ENCODE results near the gene ZNF606. TPM values are rescaled to one million over a fixed set of nuclear protein-coding genes. Genes with fewer than 3 reads are reported as not detected.

Gene ZNF606
- total RNA-seq, 1 donor from 2014 or later = 22.0 TPM

GRCh38 chr19:58001895-58002369 is 688 bp downstream of the ZNF606 start:
- Mint-ChIP-seq H3K27me3 (ENCODE audit: unreplicated experiment) (no peaks in the 10 kb centered on the region), H3K4me1 (ENCODE audit: unreplicated experiment) (peaks cover 20% of the 10 kb centered on the region), H3K27ac (ENCODE audit: unreplicated experiment) (peak overlapping the region; percentile 74), H3K36me3 (ENCODE audit: unreplicated experiment) (peaks cover 81% of the 10 kb centered on the region), H3K9me3 (ENCODE audit: unreplicated experiment) (peaks cover 41% of the 10 kb centered on the region), H3K4me3 (ENCODE audit: unreplicated experiment) (peak overlapping the region; percentile 82)
- no peak for TF ChIP-seq CTCF (IDR thresholded peaks at IDR 0.05)
- no peak for DNase-seq (ENCODE audit: extremely low spot score, unreplicated experiment)

GRCh38 chr19:58000677-58001076 is 1.9 kb downstream of the ZNF606 start:
- H3K27ac Mint-ChIP-seq (ENCODE audit: unreplicated experiment) = no peak overlapping the region
- DNase-seq (ENCODE audit: extremely low spot score, unreplicated experiment) = no peak
- H3K27me3 Mint-ChIP-seq (ENCODE audit: unreplicated experiment) = no peaks in the 10 kb centered on the region
- H3K9me3 Mint-ChIP-seq (ENCODE audit: unreplicated experiment) = peaks cover 34% of the 10 kb centered on the region
- H3K4me1 Mint-ChIP-seq (ENCODE audit: unreplicated experiment) = peaks cover 20% of the 10 kb centered on the region
- TF ChIP-seq CTCF (IDR thresholded peaks at IDR 0.05) = no peak
- peak overlapping the region; percentile 82 for H3K4me3 Mint-ChIP-seq (ENCODE audit: unreplicated experiment)
- H3K36me3 Mint-ChIP-seq (ENCODE audit: unreplicated experiment) = peaks cover 83% of the 10 kb centered on the region

- DNase-seq (ENCODE audit: extremely low spot score, unreplicated experiment) = no peak
- Mint-ChIP-seq H3K27me3 (ENCODE audit: unreplicated experiment) (no peaks in the 10 kb centered on the region), H3K27ac (ENCODE audit: unreplicated experiment) (no peak overlapping the region), H3K4me3 (ENCODE audit: unreplicated experiment) (no peak overlapping the region), H3K4me1 (ENCODE audit: unreplicated experiment) (no peaks in the 10 kb centered on the region), H3K9me3 (ENCODE audit: unreplicated experiment) (peaks cover 41% of the 10 kb centered on the region), H3K36me3 (ENCODE audit: unreplicated experiment) (peaks cover 84% of the 10 kb centered on the region)
- no peak for TF ChIP-seq CTCF (IDR thresholded peaks at IDR 0.05)
These were observed 9.8 kb downstream of the ZNF606 start for GRCh38 chr19:57992841-57993240.

- Mint-ChIP-seq H3K4me3 (ENCODE audit: unreplicated experiment) (no peak overlapping the region), H3K9me3 (ENCODE audit: unreplicated experiment) (peaks cover 70% of the 10 kb centered on the region), H3K4me1 (ENCODE audit: unreplicated experiment) (no peaks in the 10 kb centered on the region), H3K36me3 (ENCODE audit: unreplicated experiment) (peaks cover 91% of the 10 kb centered on the region), H3K27ac (ENCODE audit: unreplicated experiment) (no peak overlapping the region), H3K27me3 (ENCODE audit: unreplicated experiment) (no peaks in the 10 kb centered on the region)
- DNase-seq (ENCODE audit: extremely low spot score, unreplicated experiment) = no peak
- no peak for TF ChIP-seq CTCF (IDR thresholded peaks at IDR 0.05)
These were observed 23.9 kb downstream of the ZNF606 start for GRCh38 chr19:57978586-57979289.

- TF ChIP-seq CTCF (IDR thresholded peaks at IDR 0.05) = no peak
These were observed 28.2 kb downstream of the ZNF606 start, which contains the start of gene C19orf18 for GRCh38 chr19:57974434-57974833. Gene C19orf18 (minus strand): TSS chr19:57974534. CDS start chr19:57974432, 102 bp downstream.

More at GRCh38 chr19:57974434-57974833, 28.2 kb downstream of the ZNF606 start, which contains the start of gene C19orf18:
- no peak for DNase-seq (ENCODE audit: extremely low spot score, unreplicated experiment)
- Mint-ChIP-seq H3K36me3 (ENCODE audit: unreplicated experiment) (peaks cover 54% of the 10 kb centered on the region), H3K4me1 (ENCODE audit: unreplicated experiment) (no peaks in the 10 kb centered on the region), H3K27me3 (ENCODE audit: unreplicated experiment) (no peaks in the 10 kb centered on the region), H3K4me3 (ENCODE audit: unreplicated experiment) (no peak within 1 kb of the TSS), H3K27ac (ENCODE audit: unreplicated experiment) (no peak within 1 kb of the TSS), H3K9me3 (ENCODE audit: unreplicated experiment) (peaks cover 62% of the 10 kb centered on the region)

Measured in osteocyte (in vitro differentiated cells).